HepG2 (cell line): ENCODE results near the gene CPVL. TPM values are rescaled to one million over a fixed set of nuclear protein-coding genes. Genes with fewer than 3 reads are reported as not detected.

Source experiments
- ADNP ChIP-seq: sonication (generic); formaldehyde crosslinking; IDR thresholded peaks from 2 replicates; pipeline ENCODE4 v1.4.0; 2020; ENCODE audit warnings: missing genetic modification reagents
- CBX1 ChIP-seq: IDR thresholded peaks from one replicate; pipeline ENCODE4 v1.6.1; 2016; ENCODE audit warnings: antibody characterized with exemption, low read depth
- NFKBIZ ChIP-seq: IDR thresholded peaks from 2 replicates; pipeline ENCODE4 v1.6.1; 2018; ENCODE audit warnings: missing genetic modification reagents, missing compliant biosample characterization
- PAXIP1 ChIP-seq: sonication (generic); formaldehyde crosslinking; conservative IDR thresholded peaks from 2 replicates; pipeline ENCODE4 v1.4.0; 2020; ENCODE audit warnings: mild to moderate bottlenecking, missing genetic modification reagents, moderate library complexity
- PHF5A ChIP-seq: IDR thresholded peaks from one replicate; pipeline ENCODE4 v1.6.1; 2018; ENCODE audit warnings: low read depth, missing genetic modification reagents; ENCODE audit not compliant: unreplicated experiment
- TFDP1 ChIP-seq: IDR thresholded peaks from 2 replicates; pipeline ENCODE4 v1.6.1; 2016; ENCODE audit warnings: missing compliant biosample characterization, missing genetic modification reagents, borderline replicate concordance
- WIZ ChIP-seq: sonication (generic); formaldehyde crosslinking; IDR thresholded peaks from 2 replicates; pipeline ENCODE4 v1.5.1; 2020; ENCODE audit warnings: mild to moderate bottlenecking, missing genetic modification reagents
- ZNF34 ChIP-seq: sonication (generic); formaldehyde crosslinking; IDR thresholded peaks from 2 replicates; pipeline ENCODE4 v1.4.0; 2020; ENCODE audit warnings: mild to moderate bottlenecking, missing genetic modification reagents, borderline replicate concordance
- ZNF367 ChIP-seq: sonication (generic); formaldehyde crosslinking; IDR thresholded peaks from 2 replicates; pipeline ENCODE4 v1.4.0; 2020; ENCODE audit warnings: missing genetic modification reagents, borderline replicate concordance
- ZNF788 ChIP-seq: sonication (generic); formaldehyde crosslinking; IDR thresholded peaks from 2 replicates; pipeline ENCODE4 v1.5.0; 2020; ENCODE audit warnings: mild to moderate bottlenecking, missing genetic modification reagents, borderline replicate concordance
- polyA plus RNA-seq, 8 experiments: library from polyadenylated mRNA; depleted of rRNA in 3 of 8; stranded (reverse) in 7 of 8; unstranded in 1 of 8; fragments of >200 nt; fragmentation: Illumina TruSeq in 4 of 8; extraction: Trizol in 4 of 8; gene quantifications; 2 replicates each; pipeline versions ENCODE4 v1.2.1 to v1.2.3, GENCODE V29; 2011 to 2016; ENCODE audit warnings: low read depth in 4 of 8, missing spikeins in 1 of 8, mixed read lengths in 1 of 8; ENCODE audit not compliant: insufficient read depth in 1 of 8
- total RNA-seq, 5 experiments: library from RNA; depleted of rRNA; stranded (reverse); fragments of >200 nt; fragmentation: Illumina TruSeq; extraction: Trizol; gene quantifications; 2 replicates each; pipeline ENCODE4 v1.2.3, GENCODE V29; 2016; ENCODE audit warnings: low read depth in 1 of 5
- TF ChIP-seq, protein P1 (sequence below): IDR thresholded peaks from 2 replicates; pipeline ENCODE4 v1.6.1; 2018; ENCODE audit warnings: missing genetic modification reagents, mild to moderate bottlenecking, missing compliant biosample characterization
- TF ChIP-seq, protein P2 (sequence below): sonication (generic); formaldehyde crosslinking; IDR thresholded peaks from 2 replicates; pipeline ENCODE4 v1.4.0; 2020; ENCODE audit warnings: mild to moderate bottlenecking, missing genetic modification reagents
- TF ChIP-seq, protein P3 (sequence below): sonication (generic); formaldehyde crosslinking; IDR thresholded peaks from 2 replicates; pipeline ENCODE4 v1.5.1; 2020; ENCODE audit warnings: missing genetic modification reagents, mild to moderate bottlenecking, borderline replicate concordance

Gene CPVL
- total and polyA plus RNA-seq, 2 of the 13 experiments (the other 11 are each of a cell fraction or from before 2014, with no cell fraction given) = 59.2 to 294 TPM

DNA sequence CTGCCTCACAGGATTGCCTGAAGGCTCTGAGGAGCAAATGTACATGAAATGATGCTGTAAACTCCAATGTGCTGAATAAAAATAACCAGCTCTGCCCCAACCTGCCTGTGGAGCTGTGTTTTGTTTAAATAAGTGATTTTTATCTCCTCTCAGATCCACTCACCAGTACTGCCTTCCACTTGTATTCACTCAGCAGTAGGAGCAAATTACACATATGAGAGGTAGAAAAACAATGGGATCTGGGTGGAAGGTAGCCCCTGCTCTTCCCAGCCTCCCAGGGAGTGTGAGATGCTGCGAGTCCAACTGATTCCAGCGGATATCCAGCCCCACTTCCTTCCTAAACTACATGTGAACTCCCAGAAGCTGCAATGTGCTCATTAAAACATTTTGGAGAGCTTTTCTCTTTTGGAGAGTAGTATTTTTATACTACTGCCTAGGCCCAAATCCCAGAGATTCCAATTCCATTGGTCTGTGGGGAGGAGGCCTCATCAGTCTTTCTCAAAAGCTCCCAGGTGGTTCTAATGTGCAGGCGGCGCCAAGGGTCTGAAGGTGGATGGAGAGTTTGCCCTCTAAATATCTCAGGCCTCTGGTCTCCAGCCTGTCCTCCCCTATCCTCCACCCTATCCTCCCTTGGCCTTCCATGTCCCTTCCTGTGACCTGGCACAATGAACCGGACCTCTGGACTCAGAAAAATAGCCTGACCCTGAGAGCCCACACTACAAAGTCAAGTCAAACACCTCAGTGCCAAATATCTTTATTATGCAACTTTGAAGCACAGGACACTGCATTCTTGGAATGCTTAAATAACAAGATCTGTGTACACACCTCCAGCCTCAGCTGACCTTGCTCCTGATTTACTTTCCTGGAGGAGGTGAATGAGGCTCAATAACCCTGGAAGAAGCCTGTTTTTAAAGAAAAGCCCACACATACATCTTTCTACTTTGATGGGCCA lies 46.2 kb downstream of the CPVL start (continued):
- TF ChIP-seq NFKBIZ (CRISPR knock-in tag) = peak; percentile 71
- TF ChIP-seq ZNF788 (CRISPR knock-in tag) = peak; percentile 77; the same call in 1 of the 2 replicates
- no peak for TF ChIP-seq ZNF34
- TF ChIP-seq, protein P1, sequence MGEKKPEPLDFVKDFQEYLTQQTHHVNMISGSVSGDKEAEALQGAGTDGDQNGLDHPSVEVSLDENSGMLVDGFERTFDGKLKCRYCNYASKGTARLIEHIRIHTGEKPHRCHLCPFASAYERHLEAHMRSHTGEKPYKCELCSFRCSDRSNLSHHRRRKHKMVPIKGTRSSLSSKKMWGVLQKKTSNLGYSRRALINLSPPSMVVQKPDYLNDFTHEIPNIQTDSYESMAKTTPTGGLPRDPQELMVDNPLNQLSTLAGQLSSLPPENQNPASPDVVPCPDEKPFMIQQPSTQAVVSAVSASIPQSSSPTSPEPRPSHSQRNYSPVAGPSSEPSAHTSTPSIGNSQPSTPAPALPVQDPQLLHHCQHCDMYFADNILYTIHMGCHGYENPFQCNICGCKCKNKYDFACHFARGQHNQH (CRISPR knock-in tag) = peak; percentile 82
- no peak for TF ChIP-seq CBX1
- TF ChIP-seq, protein P2, sequence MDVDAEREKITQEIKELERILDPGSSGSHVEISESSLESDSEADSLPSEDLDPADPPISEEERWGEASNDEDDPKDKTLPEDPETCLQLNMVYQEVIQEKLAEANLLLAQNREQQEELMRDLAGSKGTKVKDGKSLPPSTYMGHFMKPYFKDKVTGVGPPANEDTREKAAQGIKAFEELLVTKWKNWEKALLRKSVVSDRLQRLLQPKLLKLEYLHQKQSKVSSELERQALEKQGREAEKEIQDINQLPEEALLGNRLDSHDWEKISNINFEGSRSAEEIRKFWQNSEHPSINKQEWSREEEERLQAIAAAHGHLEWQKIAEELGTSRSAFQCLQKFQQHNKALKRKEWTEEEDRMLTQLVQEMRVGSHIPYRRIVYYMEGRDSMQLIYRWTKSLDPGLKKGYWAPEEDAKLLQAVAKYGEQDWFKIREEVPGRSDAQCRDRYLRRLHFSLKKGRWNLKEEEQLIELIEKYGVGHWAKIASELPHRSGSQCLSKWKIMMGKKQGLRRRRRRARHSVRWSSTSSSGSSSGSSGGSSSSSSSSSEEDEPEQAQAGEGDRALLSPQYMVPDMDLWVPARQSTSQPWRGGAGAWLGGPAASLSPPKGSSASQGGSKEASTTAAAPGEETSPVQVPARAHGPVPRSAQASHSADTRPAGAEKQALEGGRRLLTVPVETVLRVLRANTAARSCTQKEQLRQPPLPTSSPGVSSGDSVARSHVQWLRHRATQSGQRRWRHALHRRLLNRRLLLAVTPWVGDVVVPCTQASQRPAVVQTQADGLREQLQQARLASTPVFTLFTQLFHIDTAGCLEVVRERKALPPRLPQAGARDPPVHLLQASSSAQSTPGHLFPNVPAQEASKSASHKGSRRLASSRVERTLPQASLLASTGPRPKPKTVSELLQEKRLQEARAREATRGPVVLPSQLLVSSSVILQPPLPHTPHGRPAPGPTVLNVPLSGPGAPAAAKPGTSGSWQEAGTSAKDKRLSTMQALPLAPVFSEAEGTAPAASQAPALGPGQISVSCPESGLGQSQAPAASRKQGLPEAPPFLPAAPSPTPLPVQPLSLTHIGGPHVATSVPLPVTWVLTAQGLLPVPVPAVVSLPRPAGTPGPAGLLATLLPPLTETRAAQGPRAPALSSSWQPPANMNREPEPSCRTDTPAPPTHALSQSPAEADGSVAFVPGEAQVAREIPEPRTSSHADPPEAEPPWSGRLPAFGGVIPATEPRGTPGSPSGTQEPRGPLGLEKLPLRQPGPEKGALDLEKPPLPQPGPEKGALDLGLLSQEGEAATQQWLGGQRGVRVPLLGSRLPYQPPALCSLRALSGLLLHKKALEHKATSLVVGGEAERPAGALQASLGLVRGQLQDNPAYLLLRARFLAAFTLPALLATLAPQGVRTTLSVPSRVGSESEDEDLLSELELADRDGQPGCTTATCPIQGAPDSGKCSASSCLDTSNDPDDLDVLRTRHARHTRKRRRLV (CRISPR knock-in tag) = no peak
- TF ChIP-seq PHF5A = peak; percentile 54
- no peak for TF ChIP-seq ZNF367 (CRISPR knock-in tag)
- peak; percentile 97 for TF ChIP-seq PAXIP1 (CRISPR knock-in tag)
- TF ChIP-seq TFDP1 = no peak
- TF ChIP-seq, protein P3, sequence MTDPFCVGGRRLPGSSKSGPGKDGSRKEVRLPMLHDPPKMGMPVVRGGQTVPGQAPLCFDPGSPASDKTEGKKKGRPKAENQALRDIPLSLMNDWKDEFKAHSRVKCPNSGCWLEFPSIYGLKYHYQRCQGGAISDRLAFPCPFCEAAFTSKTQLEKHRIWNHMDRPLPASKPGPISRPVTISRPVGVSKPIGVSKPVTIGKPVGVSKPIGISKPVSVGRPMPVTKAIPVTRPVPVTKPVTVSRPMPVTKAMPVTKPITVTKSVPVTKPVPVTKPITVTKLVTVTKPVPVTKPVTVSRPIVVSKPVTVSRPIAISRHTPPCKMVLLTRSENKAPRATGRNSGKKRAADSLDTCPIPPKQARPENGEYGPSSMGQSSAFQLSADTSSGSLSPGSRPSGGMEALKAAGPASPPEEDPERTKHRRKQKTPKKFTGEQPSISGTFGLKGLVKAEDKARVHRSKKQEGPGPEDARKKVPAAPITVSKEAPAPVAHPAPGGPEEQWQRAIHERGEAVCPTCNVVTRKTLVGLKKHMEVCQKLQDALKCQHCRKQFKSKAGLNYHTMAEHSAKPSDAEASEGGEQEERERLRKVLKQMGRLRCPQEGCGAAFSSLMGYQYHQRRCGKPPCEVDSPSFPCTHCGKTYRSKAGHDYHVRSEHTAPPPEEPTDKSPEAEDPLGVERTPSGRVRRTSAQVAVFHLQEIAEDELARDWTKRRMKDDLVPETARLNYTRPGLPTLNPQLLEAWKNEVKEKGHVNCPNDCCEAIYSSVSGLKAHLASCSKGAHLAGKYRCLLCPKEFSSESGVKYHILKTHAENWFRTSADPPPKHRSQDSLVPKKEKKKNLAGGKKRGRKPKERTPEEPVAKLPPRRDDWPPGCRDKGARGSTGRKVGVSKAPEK (CRISPR knock-in tag) = no peak
- TF ChIP-seq ADNP (CRISPR knock-in tag) = no peak
- no peak for TF ChIP-seq WIZ (CRISPR knock-in tag)
